PFSK-1 (cell line): ENCODE measurements around the gene CCL26.

ENCODE experiments used
- TAF1 ChIP-seq: IDR thresholded peaks from 2 replicates; pipeline ENCODE4 v1.6.1; 2012; ENCODE audit warnings: low read length, control low read depth, borderline replicate concordance; ENCODE audit not compliant: insufficient read depth
- TF ChIP-seq, protein P1 (sequence below), 2 experiments: IDR thresholded peaks; 2 replicates each; pipeline versions ENCODE4 v1.6.1 to v1.8.0; 2011 to 2012; ENCODE audit warnings: low read depth in 2 of 2, low read length in 2 of 2, control low read depth in 1 of 2, inconsistent platforms in 1 of 2, mild to moderate bottlenecking in 1 of 2, moderate library complexity in 1 of 2; ENCODE audit not compliant: insufficient read depth in 1 of 2

DNA sequence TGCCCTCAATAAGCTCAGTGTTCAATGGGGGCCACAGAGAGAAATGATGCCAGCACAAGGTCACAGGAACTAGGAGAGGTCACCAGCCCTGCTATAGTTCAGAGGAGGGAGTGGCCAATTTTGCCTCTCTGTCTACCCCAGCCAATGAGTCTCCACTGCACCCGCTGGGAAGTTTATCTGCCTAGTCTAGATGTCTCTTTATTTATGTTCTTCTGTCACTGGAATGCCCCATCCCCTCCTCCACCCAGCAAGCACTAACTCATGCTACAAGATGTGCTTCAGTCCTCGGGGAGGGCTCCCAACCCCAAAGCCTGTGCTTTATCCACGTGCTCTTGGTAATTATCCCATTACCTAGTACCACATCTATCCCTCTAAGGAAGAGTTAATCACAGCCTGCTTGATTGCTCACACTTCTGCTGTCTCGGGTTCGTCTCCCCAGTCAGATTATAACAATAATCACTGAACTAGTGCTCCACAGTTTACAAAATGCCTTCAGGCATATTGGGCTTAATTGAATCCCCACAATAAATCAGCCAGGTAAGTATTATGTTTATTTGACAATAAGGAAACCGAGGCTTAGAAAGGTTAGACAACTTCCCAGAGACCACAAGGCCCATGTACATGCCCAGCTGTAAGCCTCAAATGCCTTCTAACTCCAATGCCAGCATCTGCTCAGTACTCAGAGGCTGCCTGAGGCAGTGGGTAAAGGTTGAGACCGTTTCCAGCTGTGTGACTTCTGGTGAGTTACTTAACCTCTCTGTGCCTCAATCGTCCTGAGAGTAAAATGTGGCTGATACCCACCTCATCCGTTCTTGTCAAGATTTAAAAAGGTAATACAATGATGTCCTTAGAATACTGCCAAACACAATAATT lies 37.2 kb downstream of the CCL26 start:
- TF ChIP-seq, protein P1, sequence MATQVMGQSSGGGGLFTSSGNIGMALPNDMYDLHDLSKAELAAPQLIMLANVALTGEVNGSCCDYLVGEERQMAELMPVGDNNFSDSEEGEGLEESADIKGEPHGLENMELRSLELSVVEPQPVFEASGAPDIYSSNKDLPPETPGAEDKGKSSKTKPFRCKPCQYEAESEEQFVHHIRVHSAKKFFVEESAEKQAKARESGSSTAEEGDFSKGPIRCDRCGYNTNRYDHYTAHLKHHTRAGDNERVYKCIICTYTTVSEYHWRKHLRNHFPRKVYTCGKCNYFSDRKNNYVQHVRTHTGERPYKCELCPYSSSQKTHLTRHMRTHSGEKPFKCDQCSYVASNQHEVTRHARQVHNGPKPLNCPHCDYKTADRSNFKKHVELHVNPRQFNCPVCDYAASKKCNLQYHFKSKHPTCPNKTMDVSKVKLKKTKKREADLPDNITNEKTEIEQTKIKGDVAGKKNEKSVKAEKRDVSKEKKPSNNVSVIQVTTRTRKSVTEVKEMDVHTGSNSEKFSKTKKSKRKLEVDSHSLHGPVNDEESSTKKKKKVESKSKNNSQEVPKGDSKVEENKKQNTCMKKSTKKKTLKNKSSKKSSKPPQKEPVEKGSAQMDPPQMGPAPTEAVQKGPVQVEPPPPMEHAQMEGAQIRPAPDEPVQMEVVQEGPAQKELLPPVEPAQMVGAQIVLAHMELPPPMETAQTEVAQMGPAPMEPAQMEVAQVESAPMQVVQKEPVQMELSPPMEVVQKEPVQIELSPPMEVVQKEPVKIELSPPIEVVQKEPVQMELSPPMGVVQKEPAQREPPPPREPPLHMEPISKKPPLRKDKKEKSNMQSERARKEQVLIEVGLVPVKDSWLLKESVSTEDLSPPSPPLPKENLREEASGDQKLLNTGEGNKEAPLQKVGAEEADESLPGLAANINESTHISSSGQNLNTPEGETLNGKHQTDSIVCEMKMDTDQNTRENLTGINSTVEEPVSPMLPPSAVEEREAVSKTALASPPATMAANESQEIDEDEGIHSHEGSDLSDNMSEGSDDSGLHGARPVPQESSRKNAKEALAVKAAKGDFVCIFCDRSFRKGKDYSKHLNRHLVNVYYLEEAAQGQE (IDR thresholded peaks at IDR 0.05; ENCODE audit: insufficient read depth in 1 of 2, low read depth in 2 of 2, low read length in 2 of 2): no peak
- no peak for TF ChIP-seq TAF1
